K562 (cell line): ENCODE measurements around the gene KLHL41. TPM values are rescaled to one million over a fixed set of nuclear protein-coding genes. Genes with fewer than 3 reads are reported as not detected.

Experiments used
- ATAC-seq: fragments of 200-7000 bp; cut with Tn5 transposase; 3 replicates; pipeline ENCODE4 v1.9.1; 2020; ENCODE audit warnings: moderate library complexity
- BruUV-seq: library from RNA; stranded (reverse); fragments of 400-500 nt; replicated peaks from 2 replicates; lab custom pipeline; 2021; lab: Mats Ljungman, UMichigan
- CTCF ChIA-PET: fragments of 300-600 bp; formaldehyde crosslinking; extraction: SDS; loops from one replicate; lab custom pipeline; 2021; ENCODE audit warnings: low intra/inter-chr PET ratio; lab: Yijun Ruan, JAX
- POLR2A ChIA-PET: fragments of 300-600, 350-650 bp; sonication (Branson Sonifier 250); formaldehyde crosslinking; extraction: SDS; loops from one replicate; lab custom pipeline; 2021; ENCODE audit warnings: antibody characterized with exemption, inconsistent platforms; lab: Yijun Ruan, JAX
- DNase-seq, 4 experiments: peaks; one replicate each; pipeline versions ENCODE4 v3.0.0 to v3.0.0-alpha.2; 2011 to 2018; ENCODE audit warnings: low spot score in 3 of 4, mixed read lengths in 3 of 4; ENCODE audit errors: extremely low read depth in 1 of 4
- FAIRE-seq: peaks from 2 replicates; lab custom pipeline; 2011; peaks lifted over from hg19 to GRCh38; lab: Jason Lieb, UNC
- H2AFZ ChIP-seq: 2 replicates; pipeline ENCODE4 v1.6.0; 2011; ENCODE audit warnings: low read depth, low read length, control low read depth, inconsistent platforms
- H3K27ac ChIP-seq: fragments of 200-600 bp; 3 replicates; pipeline ENCODE4 v1.8.0; 2011; ENCODE audit warnings: low read depth, mild to moderate bottlenecking, control low read depth, inconsistent platforms, low read length, moderate library complexity, mixed read lengths; ENCODE audit errors: extremely low read depth
- H3K27me3 ChIP-seq, 2 experiments: fragments of 300-600 bp in 1 of 2; 2 replicates in 1 of 2; 3 replicates in 1 of 2; pipeline versions ENCODE4 v1.6.0 to v1.8.0; 2011; ENCODE audit warnings: inconsistent platforms in 2 of 2, low read length in 2 of 2, mild to moderate bottlenecking in 1 of 2, mixed read lengths in 1 of 2, moderate library complexity in 1 of 2; ENCODE audit not compliant: control insufficient read depth in 2 of 2, insufficient read depth in 2 of 2
- H3K36me3 ChIP-seq: fragments of 300-600 bp; 3 replicates; pipeline ENCODE4 v1.8.0; 2011; ENCODE audit warnings: mild to moderate bottlenecking, low read length, inconsistent platforms; ENCODE audit not compliant: control insufficient read depth, insufficient read depth
- H3K4me1 ChIP-seq, 2 experiments: fragments of 200-600 bp in 1 of 2; replicated peaks in 1 of 2; 2 replicates in 1 of 2; 3 replicates in 1 of 2; pipeline versions ENCODE4 v1.5.1 to v1.8.0; 2011; ENCODE audit warnings: inconsistent platforms in 2 of 2, low read length in 2 of 2, mild to moderate bottlenecking in 1 of 2, mixed read lengths in 1 of 2, moderate library complexity in 1 of 2; ENCODE audit not compliant: control insufficient read depth in 2 of 2, insufficient read depth in 2 of 2
- H3K4me2 ChIP-seq: 2 replicates; pipeline ENCODE4 v1.6.1; 2011; ENCODE audit warnings: low read length, control low read depth, inconsistent platforms, mixed read lengths; ENCODE audit not compliant: insufficient read depth
- H3K4me3 ChIP-seq: fragments of 200-600 bp; sonication (generic), shearing (Covaris generic); 2 replicates; pipeline ENCODE4 v1.5.1; 2016; ENCODE audit warnings: control low read depth, inconsistent platforms
- H3K79me2 ChIP-seq: fragments of 200-600 bp; 3 replicates; pipeline ENCODE4 v1.8.0; 2011; ENCODE audit warnings: low read length, inconsistent platforms; ENCODE audit not compliant: control insufficient read depth, insufficient read depth
- H3K9ac ChIP-seq, 2 experiments: 2 replicates each; pipeline versions ENCODE4 v1.6.0 to v1.6.1; 2011; ENCODE audit warnings: low read depth in 2 of 2, low read length in 2 of 2, control low read depth in 1 of 2, inconsistent platforms in 1 of 2, mild to moderate bottlenecking in 1 of 2, mixed read lengths in 1 of 2; ENCODE audit not compliant: insufficient read depth in 1 of 2
- H3K9me1 ChIP-seq: one replicate; pipeline ENCODE4 v1.6.0; 2011; ENCODE audit warnings: inconsistent platforms, mild to moderate bottlenecking, low read length, moderate library complexity; ENCODE audit not compliant: control insufficient read depth, insufficient read depth
- H3K9me3 ChIP-seq: replicated peaks from 2 replicates; pipeline ENCODE4 v1.5.1; 2011; ENCODE audit warnings: low read depth, low read length, inconsistent platforms; ENCODE audit not compliant: control insufficient read depth, insufficient read depth
- H4K20me1 ChIP-seq: replicated peaks from 2 replicates; pipeline ENCODE4 v1.6.1; 2011; ENCODE audit warnings: low read length, inconsistent platforms, mixed read lengths; ENCODE audit not compliant: control insufficient read depth, insufficient read depth
- SIN3A ChIP-seq, 2 experiments: fragments of 150-350 bp in 1 of 2; IDR thresholded peaks; 2 replicates each; pipeline ENCODE4 v1.6.1; 2011 to 2016; ENCODE audit warnings: borderline replicate concordance in 2 of 2, low read depth in 2 of 2, low read length in 2 of 2, mild to moderate bottlenecking in 2 of 2, moderate library complexity in 2 of 2; ENCODE audit not compliant: control insufficient read depth in 1 of 2
- SP1 ChIP-seq: sonication (generic); formaldehyde crosslinking; IDR thresholded peaks from 2 replicates; pipeline ENCODE4 v1.8.1; 2022; ENCODE audit warnings: mild to moderate bottlenecking, missing genetic modification reagents
- TFE3 ChIP-seq: fragments of 450-650 bp; formaldehyde crosslinking; IDR thresholded peaks from 2 replicates; pipeline ENCODE4 v1.4.0; 2020; ENCODE audit warnings: mild to moderate bottlenecking, mixed read lengths
- WGBS: fragments of 100-300 bp; shearing (Covaris generic); methylation state at CpG from one replicate; pipeline ENCODE4 v1.1.6; 2016; ENCODE audit warnings: low coverage, mixed read lengths; ENCODE audit not compliant: insufficient coverage; ENCODE audit errors: missing lambda C conversion rate; 5-methylcytosine and 5-hydroxymethylcytosine counted together
- in situ Hi-C: fragments of 300-500 bp; cut with MboI; formaldehyde crosslinking; loops from 4 replicates; pipeline ENCODE4 v1.15.0; 2018; ENCODE audit warnings: inconsistent platforms, mixed read lengths
- intact Hi-C: fragments of 100-400 bp; cut with micrococcal nuclease; formaldehyde crosslinking; loops from 2 replicates; pipeline ENCODE4 v1.14.2; 2022
- polyA plus RNA-seq, 8 experiments: library from polyadenylated mRNA; depleted of rRNA in 4 of 8; stranded (reverse) in 5 of 8; unstranded in 3 of 8; fragments of >200 nt; fragmentation: Nextera tagmentation in 2 of 8; fragmentation: Illumina TruSeq in 1 of 8; extraction: Ambion mirVana in 2 of 8; extraction: Trizol in 1 of 8; gene quantifications; 2 replicates each; pipeline versions ENCODE4 v1.2.1 to v1.2.3, GENCODE V29; 2011 to 2014; ENCODE audit warnings: inconsistent platforms in 1 of 8, missing spikeins in 1 of 8
- total RNA-seq, 7 experiments: library from RNA; depleted of rRNA in 6 of 7; stranded (reverse); fragments of >200 nt in 6 of 7; fragmentation: Illumina TruSeq in 2 of 7; extraction: Trizol in 2 of 7; gene quantifications; 2 replicates each; pipeline versions ENCODE4 v1.2.1 to v1.2.3, GENCODE V29; 2011 to 2021; ENCODE audit warnings: low replicate concordance in 1 of 7

The KLHL41 gene
- total and polyA plus RNA-seq, 9 of the 15 experiments (the other 6 are each of a cell fraction or from before 2014, with no cell fraction given): 0.05 to 1.5 (median 0.09) TPM

- no TSS peak for BruUV-seq
- TF ChIP-seq SIN3A (IDR thresholded peaks at IDR 0.05; ENCODE audit: borderline replicate concordance in 2 of 2, control insufficient read depth in 1 of 2, low read depth in 2 of 2, low read length in 2 of 2) (no peak), SP1 (CRISPR knock-in tag) (no peak), TFE3 (CRISPR knock-in tag) (peak; percentile 35)
- CTCF ChIA-PET: interaction anchor here (0.7 kb wide), 1 partner anchor 17 kb away, joined by 3 read pairs; no protein-coding TSS in a partner anchor
These were observed 37.3 kb upstream of the KLHL41 start for GRCh38 chr2:169472249-169472648.

More at GRCh38 chr2:169472249-169472648, 37.3 kb upstream of the KLHL41 start:
- Histone ChIP-seq H3K9me1 (no peaks in the 10 kb centered on the region), H3K4me3 (no peak overlapping the region), H2AFZ (no peak overlapping the region), H4K20me1 (no peaks in the 10 kb centered on the region), H3K4me1 (no peaks in the 10 kb centered on the region), H3K9me3 (no peaks in the 10 kb centered on the region), H3K79me2 (no peaks in the 10 kb centered on the region), H3K27me3 (no peaks in the 10 kb centered on the region), H3K9ac (no peak overlapping the region), H3K27ac (no peak overlapping the region), H3K36me3 (no peaks in the 10 kb centered on the region), H3K4me2 (no peak overlapping the region)
- ATAC-seq (no peak), FAIRE-seq (no peak), DNase-seq (no peak)
- 52% methylated on average over 1 of the region's 1 CpG for WGBS
- in situ Hi-C loops: no loop called here
- POLR2A ChIA-PET: interaction anchor here (1.1 kb wide), 1 partner anchor 11 kb away, joined by 3 read pairs; no protein-coding TSS in a partner anchor
- intact Hi-C loops: no loop called here
